Measurements from ENCODE around the gene FADS1.

FADS1 gene

DNA sequence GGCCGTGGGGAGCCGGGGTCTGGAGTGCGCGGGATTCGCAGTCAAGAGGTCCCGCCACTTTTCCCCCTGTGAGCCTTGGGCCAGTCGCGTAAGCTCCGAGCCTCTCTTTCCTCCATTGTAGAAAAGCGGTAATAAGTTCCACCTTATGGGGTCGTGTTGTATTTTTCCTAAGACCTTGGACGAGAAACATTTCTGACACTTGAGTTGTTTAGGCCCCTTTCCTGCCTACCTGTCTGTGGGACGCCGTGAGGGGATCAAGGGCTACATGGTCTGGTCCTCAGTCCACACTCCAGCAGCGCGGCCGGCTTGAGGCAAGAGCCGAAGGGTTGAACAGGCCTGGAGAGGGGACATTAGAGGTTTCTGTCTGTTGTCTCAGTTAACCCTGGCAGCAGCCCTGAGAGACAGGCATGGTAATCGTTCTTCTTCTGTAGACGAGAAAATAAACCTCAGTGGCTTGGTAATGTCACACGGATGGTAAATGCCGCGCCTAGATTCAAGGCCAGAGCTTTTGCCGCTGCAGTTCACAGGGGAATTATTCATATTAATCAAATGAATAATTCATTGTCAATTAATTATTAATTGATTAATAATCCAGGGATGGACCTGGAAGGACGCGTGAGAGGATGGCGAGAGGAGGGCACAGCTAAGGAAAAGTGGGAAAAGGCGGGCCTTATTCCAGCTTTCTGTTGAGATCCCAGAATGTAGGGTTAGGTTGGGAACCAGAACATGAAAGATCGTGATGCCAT is 23.5 kb downstream of the FADS1 start:
- DNase-seq: no peak

DNA sequence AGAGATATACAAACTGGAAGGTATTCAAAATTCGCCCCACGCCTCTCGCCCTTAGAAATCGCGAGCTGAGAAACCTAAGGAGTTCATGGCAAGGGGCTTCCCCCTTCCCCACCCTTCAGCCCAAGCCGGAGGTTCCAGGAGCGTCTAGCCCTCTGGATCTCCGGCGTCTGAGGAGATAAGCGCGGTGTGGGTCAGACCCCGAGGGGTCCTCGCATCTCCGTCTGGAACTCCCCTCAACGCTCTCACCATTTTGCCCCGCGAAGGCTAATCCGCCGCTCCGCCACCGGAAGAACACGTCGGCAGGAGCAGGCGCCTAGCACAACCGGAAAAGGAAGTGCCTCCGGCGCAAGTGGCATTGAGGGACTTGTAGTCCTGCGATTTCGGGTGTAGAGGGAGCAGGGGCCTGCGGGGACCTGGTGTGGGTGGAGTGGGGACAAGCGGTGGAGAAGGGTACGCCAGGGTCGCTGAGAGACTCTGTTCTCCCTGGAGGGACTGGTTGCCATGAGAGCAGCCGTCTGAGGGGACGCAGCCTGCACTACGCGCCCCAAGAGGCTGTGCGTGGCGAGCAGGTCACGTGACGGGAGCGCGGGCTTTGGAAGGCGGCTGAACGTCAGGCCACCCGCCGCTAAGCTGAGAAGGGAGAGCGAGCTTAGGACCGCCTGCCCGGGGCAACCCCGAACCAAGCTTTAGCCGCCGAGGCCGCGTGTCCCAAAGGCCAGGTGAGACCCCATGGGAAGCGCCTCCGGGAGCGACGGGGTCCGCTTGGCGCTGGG is 24.3 kb downstream of the FADS1 start, which contains the start of the genes FEN1 and TMEM258:
FEN1 (plus strand) TSS at position 602 of the 773 bp plus-strand sequence. CDS start 2,451 bp downstream, outside the sequence.
TMEM258 (minus strand) TSS at position 290 of the 773 bp plus-strand sequence; CDS start at position 249, 41 bp downstream.
- peak; percentile 95 for DNase-seq

DNA sequence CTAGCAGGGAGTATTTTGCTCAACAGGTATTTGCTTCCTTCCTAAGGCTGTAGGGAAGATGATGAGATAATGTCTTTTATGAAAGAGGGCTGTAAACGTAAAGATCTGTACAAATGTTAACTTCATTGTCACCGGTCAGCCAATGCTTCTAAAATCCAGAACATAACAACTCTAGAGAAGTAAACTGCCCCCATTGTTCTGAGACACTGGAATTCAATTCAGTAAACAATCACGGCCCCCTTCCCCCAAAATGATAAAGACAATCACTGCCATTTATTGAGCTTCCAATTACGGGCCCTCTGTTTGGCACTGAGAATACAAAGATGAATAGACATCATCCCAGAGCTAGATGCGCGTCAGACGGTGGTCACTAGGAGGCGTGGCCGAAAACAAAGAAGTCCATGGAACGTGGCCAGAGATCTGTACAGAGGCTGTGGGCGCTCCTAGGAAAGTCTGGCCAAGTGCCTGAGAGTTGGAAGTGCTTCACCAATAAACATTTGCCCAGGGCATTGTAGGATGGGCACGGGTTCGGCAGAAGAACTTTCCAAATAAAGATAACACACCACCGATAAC is 25.0 kb downstream of the FADS1 start:
- DNase-seq: peak; percentile 92

DNA sequence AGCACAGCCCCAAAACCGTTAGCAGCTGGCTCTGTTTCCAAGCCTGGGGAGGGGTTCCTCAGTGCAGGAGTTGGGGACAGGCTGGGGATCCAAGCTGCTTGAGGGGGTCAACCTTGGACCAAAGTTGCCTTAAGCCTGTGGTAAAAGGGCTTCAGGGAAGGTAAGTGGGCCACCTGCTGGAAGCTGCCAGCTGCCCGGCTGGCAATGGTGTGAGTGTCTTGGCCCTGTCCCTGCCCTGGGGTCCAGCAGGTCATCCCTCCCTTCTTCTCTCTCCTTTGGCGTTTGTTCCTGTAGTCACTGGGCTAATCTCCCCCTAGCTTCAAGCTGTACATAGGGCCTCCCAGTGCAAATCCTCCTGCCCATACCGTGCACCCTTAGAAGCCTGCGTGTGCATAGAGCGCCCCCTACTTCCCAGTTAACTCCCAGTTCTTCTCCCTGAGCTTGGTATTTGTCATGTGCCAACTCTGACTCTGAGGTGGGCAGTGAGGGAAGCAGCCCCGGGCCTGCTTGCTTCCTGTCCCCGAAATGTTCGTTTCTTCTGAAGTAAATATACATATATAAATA is 28.8 kb downstream of the FADS1 start:
- DNase-seq: peak; percentile 74

DNA sequence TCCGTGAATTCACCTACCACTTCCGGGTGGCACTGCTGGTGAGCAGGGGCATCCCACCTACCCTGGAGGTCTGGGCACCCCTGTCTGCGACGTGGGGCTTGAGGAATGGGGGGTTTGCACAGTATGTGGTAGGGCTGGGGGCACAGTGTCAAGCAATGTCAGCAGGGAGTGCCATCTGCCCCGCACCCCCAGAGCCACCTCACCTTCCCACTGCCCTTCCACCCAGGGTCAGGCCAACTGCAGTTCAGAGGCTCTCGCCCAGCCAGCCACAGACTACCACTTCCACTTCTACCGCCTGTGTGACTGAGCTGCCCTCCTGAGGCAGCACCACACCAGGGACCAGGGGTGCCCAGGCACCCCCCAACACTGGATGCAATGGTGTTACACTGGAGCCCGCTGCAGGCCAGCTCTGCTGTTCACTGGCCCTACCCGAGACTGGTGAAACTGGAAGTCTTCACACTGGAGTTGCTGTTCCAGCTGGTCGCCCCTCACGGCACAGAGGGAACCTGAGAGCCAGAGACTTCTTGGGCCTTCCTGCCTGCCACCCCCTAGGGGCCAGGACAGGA is 30.9 kb downstream of the FADS1 start:
- DNase-seq: no peak

DNA sequence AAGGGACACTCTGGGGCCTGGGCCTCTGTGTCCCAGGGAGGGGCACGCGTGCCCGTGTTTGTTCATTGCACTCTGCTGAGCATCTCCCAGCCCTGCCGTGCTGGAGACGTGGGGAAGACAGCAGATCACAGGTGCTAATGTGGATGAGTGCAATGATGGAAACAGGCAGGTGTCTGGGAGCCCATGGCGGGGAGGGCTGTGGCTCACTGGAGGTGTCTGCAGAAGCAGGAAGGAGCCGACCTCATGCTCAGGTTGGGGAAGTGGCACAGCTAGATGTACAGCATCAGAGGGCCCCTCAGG is 32.3 kb downstream of the FADS1 start:
- DNase-seq: no peak

DNA sequence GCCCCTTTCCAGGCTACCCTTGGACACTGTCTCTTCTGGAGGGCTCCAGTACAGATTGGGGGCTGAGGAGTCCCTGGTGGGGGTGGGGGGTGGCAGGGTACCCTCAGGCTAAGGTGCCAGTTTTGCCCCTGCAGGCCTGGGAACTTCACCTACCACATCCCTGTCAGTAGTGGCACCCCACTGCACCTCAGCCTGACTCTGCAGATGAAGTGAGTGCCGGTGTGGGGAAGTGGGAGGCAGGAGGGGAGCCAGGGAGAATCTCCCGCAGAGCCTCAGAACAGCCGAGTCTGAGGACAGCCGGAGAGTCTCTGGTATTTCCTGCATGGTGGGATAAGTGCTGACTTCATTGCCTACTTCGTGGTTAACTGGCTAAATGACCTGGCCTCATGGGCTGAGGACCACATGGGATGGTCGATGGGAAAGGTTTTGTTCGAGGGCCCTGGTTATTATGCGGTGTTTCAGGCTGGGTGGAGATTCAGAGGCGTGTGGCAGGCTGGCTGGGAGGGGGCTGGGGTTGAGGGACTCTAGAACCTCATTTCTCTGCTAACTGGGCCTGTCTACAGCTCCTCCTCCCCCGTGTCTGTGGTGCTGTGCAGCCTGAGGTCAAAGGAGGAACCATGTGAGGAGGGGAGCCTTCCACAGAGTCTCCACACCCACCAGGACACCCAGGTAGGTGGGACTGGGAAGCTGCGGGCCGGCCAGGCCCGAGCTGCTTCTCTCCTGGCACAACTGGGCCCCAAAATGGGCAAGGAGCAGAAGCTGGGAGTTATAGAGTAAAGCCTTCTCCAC is 32.9 kb downstream of the FADS1 start:
- DNase-seq: no peak

DNA sequence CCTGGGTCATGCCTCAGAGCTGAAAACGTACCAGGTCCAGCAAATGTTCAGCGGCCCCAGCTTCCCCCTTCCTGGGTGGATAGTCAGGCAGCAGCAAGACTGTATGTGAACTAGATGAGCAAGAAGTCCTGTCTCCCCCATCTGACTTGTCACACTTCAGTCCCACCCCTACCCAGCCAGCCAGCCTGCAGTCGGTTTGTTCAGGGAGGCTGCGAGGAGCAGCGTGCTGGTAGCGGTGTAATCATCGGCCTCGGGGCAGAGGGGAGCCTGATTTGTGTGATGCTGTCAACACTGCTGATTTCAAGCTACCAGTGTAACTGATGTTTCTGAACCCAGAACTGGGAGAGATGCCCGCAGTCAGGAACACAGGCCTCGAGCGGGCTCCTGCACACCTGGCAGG is 34.0 kb downstream of the FADS1 start:
- no peak for DNase-seq

DNA sequence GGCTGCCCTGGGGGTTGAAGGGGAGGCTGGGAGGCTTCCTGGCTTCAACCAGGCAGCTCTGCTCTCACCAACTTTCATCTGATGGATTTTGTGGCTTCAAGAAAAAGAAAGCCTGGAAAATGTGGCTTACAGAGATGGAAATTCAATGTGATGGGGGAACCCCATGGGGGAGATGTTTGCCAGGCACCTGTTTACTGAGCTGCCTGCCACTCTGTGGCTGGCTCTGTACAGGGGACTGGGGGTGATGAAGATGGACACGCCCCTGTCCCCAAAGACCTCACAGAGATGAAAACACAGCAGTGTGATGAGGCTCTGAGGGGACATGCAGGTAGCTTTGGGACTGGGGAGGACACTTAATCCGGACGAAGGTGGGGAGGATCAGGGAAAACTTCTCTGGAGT is 34.5 kb downstream of the FADS1 start:
- no peak for DNase-seq

DNA sequence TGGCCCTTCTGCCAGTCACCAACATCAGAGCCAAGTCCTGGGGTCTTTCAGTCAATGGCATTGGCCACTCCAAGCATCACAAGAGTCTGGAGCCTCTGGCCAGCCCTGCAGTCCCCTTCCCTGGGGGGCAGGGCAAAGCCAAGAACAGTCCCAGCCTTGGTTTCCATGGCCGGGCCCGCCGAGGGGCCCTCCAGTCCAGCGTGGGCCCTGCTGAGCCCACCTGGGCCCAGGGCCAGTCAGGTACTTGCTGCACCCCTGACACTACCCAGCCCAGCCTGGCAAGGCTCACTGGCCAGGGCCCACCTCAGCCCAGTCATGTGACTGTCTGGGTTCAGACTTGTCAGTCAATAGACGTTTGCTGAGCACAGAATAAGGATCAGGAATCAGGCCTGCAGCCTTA is 35.2 kb downstream of the FADS1 start:
- DNase-seq: no peak

DNA sequence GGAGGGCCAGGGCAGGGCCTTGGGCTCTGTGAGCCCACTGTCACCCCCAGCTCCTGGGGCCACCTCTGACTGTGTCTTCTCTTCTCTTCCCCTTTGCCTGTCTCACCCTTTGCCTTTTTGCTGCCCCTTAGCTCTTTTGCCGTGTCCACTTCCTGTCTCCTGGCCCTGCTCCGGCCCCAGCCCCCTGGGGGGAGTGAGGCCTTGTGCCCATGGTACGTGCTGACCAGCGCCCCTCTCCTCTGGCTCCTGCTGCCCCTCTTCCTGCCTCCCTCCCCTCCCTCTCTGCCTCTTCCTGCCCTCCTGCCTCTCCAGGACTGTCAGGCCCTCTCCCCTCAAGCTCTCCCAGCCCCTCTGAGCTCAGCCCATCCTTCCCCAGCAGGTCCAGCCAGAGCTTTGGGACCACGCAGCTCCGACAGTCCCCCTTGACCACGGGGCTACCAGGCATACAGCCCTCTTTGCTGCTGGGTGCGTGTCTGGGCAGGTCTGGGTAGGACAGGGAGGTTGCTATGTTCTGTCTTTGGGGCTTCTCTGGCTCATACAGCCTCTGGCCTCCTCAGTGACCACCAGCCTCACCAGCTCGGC is 36.1 kb downstream of the FADS1 start:
- no peak for DNase-seq

DNA sequence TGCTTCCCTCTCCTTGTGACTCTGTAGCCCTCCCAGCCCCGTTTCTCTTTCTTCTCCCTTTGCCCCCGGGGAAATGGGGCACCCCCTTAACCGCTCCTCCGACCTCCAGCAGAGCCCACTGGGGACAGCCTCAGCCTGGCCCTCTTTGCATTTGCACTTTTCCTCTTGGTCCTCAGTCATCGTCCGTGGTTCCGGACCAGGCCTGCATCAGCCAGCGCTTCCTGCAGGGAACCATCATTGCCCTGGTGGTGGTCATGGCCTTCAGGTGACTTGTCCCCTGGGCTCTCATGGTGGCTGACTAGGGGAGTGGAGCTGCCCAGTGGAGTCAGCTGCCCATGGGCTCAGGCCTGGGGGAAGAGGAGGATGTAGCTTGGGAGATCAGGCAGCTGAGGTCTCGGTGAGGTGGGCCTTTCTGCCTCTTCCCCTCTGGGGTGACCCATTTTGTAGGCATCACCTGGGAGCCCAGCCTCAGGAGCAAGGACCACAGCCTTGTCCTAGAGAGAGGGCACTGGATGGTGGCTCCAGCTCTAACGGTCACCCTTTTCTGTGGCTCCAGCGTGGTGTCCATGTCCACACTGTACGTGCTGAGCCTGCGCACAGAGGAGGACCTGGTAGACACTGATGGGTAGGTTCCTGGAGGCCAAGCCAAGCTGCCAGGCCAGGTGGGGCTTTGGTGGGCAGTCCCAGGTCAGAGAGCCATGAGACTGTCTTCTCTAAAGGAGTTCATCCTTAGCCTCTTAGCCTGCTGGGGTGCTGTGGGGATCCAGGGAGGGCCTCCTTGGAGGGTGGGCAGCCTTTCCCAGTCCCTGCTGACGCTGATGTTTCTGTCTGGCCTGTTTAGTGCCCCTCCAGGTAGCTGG is 36.9 kb downstream of the FADS1 start:
- no peak for DNase-seq

DNA sequence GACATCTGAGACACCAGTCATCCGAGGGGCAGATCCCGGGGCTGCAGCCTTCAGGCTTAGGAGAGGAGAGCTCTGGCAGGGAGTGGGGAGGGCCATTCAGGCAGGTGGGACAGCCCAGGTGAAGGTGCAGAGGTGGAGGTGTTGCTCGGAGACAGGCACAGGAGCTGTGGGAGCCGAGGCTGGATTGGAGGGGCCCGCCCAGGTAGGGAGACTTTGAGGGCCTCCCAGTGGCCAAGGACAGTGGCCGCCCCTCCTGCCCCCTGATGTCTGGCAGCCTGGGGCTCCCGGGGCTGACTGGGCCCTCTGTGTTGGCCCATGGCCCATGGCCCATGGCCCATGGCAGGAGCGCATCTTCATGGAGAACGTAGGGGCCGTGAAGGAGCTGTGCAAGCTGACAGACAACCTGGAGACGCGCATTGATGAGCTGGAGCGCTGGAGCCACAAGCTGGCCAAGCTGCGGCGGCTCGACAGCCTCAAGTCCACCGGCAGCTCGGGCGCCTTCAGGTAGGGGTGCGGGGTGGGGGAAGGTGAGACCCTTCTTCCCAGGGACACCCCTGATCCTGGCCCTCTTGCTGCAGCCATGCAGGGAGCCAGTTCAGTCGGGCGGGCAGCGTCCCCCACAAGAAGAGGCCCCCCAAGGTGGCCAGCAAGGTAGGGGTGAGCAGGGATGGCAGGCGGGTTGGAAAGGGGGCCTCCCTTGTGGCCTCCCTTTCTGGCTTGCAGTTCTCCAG is 37.7 kb downstream of the FADS1 start:
- no peak for DNase-seq

DNA sequence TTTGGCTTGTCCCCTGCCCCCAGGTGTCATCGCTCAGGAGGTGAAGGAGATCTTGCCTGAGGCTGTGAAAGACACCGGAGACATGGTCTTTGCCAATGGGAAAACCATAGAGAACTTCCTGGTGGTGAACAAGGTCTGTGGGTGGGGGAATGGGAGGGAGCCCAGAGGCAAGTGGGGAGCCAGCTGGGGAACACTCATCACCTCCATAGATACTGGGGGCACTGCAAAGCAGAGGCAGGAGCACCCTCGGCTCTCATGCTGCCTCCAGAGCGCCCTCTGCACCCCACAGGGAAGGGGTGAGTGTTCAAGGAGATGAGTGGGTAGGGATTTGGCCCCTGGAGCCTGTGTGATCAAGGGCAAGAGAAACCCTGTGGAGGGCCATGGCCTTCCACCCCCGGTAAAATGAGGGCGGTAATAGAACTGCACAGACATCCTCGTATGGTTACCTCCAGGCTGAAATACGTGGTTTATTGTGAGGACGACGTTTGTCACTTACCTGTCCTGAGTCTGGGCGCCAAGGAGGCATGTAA is 38.4 kb downstream of the FADS1 start:
- no peak for DNase-seq

DNA sequence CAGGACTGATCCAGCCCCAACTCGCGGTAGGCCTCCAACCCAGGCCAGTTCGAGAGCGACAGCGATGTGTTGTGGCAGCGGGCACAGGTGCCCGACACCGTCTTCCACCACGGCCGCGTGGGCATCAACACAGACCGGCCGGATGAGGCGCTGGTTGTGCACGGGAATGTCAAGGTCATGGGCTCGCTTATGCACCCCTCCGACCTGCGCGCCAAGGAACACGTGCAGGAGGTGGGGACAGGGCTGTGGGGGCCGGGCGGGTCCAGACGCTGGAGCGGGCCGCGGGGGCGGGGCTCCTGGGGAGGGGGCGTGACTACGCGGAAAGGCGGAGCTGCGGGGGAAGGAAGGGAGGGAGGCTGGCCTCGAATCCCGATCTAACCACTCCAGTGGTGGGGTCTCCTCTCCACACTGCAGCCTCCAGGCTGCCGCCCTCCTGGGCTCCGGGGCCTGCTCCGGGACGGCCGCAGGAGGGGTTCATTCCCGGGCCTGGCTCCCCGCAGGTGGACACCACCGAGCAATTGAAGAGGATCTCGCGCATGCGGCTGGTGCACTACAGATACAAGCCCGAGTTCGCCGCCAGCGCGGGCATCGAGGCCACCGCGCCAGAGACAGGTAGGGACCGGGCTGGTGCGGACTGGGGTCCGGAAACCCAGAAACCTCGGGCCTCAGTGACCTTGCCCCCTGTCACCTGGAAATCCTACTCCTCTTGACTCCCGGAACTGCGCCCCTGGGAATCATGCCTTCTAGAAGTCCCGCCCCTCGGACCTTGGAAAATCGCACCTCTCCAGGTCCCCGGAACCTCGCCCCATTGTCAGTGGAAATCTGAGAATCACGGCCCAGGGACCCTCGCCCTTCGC is 39.3 kb downstream of the FADS1 start:
- peak; percentile 22 for DNase-seq

DNA sequence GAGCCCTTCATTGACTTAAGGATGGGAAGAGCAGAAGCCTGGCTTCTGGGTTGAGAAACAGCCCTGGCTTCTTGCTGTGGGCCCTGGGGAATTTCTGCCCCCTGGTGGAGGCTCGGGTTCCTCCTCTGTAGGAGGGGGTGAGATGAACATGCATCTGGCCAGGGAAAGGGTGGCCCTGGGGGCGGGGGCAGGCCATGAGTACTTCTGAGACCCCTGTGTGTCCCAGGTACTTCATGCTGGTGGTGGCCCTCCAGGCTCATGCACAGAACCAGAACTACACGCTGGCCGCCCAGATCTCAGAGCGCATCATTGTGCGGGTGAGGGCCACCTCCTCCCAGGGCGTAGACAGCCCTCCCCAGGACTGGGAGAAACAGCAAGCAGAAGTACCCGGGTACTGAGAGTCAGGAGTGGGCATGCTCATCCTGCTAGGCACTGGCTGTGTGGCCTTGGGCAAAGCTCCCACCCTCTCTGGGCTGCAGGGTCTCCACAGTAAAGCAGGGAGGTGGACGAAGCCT is 40.2 kb downstream of the FADS1 start:
- peak; percentile 56 for DNase-seq

DNA sequence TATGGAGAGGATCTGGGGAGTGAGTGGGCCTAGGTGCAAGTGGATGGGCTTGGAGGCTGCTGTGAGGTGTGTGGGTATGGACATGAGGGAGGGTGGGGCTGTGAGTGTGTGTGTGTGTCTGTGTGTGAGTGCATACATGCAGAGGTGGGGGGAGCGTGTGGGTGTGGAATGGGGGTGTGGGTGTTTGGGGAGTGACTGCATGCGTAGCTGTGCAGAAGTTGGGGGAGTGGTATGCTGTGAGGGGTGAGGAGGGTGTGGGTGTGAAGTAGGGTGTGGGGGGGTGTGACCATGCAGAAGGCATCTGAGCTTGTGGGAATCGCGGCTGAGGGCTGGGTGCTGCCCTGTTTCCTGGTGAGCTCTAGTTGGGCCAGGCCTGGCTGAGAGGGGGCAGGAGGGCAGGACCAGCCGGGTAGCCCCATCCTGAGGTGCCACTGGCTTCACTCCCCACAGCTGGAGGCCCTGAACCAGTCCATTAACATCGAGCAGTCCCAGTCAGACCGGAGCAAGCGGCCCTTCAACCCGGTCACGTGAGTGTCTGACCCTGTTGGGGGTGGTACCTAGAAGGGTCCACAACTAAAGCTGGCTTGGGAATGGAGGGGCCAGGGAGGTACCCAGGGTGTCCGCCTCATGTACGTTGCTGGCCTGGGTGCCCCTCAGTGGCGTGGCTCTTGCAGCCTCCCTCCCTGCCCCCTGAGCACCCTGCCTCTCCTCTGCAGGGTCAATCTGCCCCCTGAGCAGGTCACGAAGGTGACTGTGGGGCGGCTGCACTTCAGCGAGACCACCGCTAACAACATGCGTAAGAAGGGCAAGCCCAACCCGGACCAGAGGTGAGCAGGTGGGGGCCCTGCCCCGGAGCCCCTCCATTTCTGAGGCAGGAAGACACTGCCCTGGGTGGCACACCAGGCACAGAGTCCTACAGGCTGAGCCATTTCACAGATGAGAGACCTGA is 40.9 kb downstream of the FADS1 start:
- DNase-seq: no peak

DNA sequence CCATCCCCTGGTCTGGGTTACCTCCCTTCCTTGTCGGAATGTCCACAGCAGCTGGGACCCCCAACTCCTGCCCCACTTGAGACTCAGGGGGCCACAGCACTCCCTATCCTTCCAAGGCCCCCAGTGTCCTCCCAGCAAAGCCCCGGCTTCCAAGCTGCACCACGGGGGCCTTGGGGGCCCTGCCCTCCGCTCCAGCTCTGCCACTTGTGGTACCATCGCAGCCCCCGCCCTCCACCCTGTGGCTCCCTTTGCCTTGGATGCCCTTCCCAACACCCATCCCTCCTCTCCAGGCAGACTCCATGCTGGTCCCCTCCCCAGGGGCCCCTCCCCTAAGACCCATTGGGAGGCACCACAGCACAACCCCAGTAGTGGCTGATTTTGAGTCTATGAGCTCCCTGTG is 41.7 kb downstream of the FADS1 start:
- no peak for DNase-seq

Data from midbrain (tissue), 1 donor.